ENCODE measurements around the gene NAV3.

Gene NAV3

DNA sequence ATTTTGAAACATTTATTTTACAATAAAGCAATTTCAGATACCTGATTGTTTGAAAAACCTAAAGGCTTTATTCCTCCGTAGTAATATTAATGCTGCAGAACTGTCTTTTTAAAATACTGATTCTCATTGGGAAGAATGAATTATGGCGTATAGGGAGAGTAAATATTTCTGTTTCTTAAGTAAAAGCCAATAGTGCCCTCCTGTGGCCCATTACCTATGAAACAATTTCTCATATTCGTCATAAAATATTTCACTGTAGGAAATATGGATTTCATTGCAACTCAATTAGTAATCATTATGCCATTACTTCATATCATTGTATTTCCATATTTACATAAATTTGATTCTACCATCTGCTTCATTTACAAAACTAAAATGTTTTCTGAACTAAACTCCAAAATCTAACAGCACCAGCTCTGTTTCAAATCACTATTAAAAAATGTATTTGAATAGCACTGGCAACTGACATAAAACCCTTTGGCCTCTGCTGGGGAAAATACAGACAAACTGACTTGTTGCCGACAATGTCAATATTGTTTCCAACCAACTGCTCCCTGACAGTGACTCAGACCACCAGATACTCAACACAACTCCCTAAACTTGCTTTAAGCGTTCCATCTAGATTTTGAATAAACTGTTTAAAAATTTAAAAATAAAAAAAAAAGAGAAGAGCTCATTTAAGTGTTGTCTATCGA is 290.3 kb downstream of the NAV3 start:
- DNase-seq, result peak; percentile 48

DNA sequence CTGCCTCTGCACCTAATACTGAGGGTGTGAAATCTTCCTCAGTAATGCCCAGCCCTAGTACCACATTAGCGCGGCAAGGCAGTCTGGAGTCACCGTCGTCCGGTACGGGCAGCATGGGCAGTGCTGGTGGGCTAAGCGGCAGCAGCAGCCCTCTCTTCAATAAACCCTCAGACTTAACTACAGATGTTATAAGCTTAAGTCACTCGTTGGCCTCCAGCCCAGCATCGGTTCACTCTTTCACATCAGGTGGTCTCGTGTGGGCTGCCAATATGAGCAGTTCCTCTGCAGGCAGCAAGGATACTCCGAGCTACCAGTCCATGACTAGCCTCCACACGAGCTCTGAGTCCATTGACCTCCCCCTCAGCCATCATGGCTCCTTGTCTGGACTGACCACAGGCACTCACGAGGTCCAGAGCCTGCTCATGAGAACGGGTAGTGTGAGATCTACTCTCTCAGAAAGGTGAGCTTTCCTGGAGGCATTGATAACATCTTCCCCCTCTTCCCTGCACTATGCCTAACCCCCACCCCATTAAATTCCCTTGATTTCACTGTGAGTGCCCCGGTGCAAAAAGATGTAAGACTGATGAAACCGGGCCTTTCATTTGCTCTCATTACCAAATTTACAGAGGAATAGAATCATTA is 291.4 kb downstream of the NAV3 start:
- no peak for DNase-seq

DNA sequence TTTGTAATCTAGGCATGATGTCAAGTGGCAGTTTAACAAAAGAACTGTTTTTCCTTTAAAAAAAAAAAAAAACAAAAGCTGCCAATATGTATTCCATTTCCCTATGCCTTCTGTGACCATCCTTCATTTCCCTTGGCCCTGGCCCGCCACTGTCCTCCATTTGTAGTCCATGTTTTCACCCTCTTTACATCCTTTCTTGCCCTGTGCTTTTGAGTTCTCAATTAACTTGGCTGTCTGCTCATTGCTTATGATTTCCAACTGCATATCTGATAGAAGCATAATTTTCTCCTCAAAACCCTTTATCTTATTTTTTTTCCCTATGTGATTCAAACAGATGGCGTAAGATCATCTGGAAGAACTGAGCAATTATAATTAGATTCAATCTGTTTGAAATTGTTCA is 297.5 kb downstream of the NAV3 start:
- no peak for DNase-seq

- no peak for DNase-seq
These were observed 313.0 kb downstream of the NAV3 start for GRCh38 chr12:78143717-78144116.

DNA sequence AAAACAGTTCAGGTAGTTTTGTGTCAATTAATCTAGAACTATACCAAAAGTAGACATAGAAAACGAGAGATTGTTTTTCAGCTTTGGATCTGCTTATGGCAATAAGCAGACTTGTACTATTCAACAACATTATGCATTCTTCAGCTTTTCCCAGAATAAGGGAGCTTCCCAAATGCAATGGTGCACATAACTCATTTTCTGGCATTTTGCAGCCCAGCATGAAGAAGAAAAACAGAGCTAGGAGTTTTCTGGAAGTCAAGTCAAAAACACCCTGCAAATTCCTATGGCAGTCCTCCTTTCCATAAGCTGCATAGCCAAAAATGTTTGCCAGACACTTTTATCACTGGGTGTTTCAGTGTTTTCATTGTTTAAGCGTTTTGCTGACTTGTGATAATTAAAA is 314.7 kb downstream of the NAV3 start:
- DNase-seq, result no peak

GRCh38 chr12:78146365-78146772 is 315.7 kb downstream of the NAV3 start:
- peak; percentile 39 for DNase-seq

GRCh38 chr12:78149459-78149858 is 318.8 kb downstream of the NAV3 start:
- no peak for DNase-seq

- DNase-seq, result no peak
These were observed 324.9 kb downstream of the NAV3 start for GRCh38 chr12:78155546-78155945.

GRCh38 chr12:78156751-78157150 is 326.1 kb downstream of the NAV3 start:
- no peak for DNase-seq

DNA sequence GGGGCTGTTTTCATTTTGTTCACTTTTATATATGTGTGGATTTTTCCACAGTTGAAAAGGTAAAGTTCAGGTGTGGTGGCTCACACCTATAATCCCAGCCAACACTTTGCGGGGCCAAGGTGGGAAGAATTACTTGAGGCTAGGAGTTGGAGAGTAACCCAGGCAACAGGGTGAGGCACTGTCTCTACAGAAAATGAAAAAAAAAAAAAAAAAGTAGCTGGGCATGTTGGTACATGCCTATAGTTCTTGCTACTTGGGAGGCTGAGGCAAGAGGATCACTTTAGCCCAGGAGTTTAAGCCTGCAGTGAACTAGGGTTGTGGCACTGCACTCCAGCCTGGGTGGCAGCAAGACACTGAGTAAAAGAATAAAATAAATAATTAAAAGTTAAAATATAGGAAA is 326.5 kb downstream of the NAV3 start:
- no peak for DNase-seq

DNA sequence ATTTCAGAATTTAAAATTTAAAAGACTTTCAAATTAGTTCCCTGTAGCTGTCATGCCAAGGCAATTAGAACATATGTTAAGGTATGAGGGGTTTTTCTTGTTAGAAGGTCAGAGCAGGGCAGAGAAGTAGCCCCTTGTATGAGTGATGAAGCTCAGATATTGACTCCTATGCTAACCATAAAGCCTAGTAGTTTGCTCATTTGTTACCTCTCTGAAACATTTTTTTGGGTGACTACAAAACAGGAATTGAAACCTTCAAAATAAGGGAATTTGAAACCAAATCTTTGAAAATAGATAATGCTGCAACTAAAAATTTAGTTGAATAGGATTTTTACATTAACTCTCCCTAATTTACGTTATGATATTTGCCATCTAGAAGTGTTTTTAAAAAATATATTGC is 333.5 kb downstream of the NAV3 start:
- peak; percentile 64 for DNase-seq

DNA sequence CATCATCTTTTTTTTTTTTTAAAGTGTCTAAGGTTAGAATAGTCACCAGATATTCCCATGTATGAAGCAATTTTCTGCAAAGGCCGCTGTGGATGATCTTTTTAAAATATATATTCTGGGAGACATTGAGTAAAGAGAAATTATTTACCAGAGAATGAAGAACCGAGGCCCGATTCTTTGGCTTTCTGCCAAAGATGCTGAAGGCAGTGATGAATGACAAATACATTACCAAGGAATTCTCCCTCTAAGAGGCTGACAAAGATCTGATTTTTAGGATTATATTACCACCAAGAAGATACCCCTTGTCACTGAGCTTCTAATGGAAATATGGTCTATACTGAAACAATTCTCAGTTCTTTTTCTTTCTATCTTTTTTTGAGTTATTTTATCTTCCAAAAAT is 336.8 kb downstream of the NAV3 start:
- DNase-seq, result no peak

GRCh38 chr12:78171061-78171460 is 340.4 kb downstream of the NAV3 start:
- DNase-seq, result no peak

DNA sequence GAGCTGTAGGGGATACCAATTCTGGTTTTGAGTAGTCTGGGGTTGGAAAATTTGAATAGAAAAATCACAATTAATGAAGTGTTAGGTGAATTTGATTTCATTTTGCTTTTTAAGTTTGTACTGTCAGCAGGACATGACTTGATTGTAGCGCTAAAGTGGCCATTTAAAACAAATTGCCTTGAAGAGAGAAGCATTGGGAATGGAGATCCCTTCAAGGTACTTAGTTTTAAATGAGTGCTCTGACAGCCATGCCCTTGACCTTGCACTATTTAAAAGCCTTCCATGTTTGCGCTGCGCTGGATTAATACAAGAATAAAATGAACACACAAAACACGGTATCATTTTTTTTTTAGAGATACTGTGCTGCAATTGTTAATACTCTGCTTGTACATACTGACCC is 345.9 kb downstream of the NAV3 start:
- DNase-seq, result no peak

GRCh38 chr12:78177298-78177697 is 346.6 kb downstream of the NAV3 start:
- no peak for DNase-seq

GRCh38 chr12:78179346-78179745 is 348.7 kb downstream of the NAV3 start:
- no peak for DNase-seq

DNA sequence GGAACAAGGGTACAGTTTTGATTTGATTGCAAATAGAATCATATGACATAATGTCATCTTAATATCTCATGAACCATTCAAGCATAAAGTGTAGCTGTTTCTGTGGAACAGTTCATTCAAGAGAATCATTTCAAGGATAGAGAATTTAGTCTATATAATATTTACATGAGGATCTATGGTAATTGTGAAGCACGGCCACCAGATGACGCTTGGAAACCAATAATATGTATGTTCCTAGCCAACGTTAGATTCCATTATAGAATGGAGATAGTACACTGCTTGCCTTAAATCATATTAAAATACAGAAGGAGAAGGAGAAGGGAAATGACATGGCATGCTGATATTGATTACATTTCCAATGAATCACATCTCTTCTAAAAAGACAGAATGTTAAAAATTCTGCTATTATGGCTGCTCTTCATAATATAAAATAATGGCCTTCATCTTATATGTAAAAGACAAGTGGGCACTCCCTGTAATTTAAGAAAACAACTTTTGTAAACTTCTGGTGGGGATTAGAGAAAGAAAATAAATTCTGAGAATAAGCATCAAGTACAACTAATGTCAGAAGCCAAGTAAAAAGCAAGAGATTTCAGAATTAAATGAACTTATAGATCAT is 351.0 kb downstream of the NAV3 start:
- no peak for DNase-seq

- DNase-seq, result no peak
These were observed 353.1 kb downstream of the NAV3 start for GRCh38 chr12:78183824-78184223.

GRCh38 chr12:78185109-78185508 is 354.4 kb downstream of the NAV3 start:
- no peak for DNase-seq

GRCh38 chr12:78185651-78186050 is 355.0 kb downstream of the NAV3 start:
- no peak for DNase-seq

GRCh38 chr12:78186670-78187069 is 356.0 kb downstream of the NAV3 start:
- DNase-seq, result no peak

DNA sequence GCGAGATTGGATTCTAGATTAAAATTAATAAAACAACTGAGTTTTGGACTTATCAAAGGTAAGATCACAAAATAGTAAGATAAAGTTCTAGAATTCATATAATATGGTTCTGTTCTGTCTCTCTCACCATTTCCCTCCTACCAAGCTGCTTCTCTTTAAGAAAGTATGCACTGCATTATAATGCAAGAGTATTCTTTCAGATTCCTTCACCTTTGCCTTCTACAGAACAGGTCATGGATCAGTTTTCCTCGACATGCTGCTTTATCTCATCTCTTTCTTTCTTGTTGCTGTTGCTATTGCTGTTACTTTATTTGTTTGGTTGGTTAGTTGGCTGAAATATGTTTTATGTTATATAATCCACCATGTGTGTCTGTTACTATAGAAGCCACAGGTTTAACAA is 357.0 kb downstream of the NAV3 start:
- no peak for DNase-seq

GRCh38 chr12:78189656-78190055 is 359.0 kb downstream of the NAV3 start:
- DNase-seq, result no peak

GRCh38 chr12:78191611-78192010 is 360.9 kb downstream of the NAV3 start:
- no peak for DNase-seq

DNA sequence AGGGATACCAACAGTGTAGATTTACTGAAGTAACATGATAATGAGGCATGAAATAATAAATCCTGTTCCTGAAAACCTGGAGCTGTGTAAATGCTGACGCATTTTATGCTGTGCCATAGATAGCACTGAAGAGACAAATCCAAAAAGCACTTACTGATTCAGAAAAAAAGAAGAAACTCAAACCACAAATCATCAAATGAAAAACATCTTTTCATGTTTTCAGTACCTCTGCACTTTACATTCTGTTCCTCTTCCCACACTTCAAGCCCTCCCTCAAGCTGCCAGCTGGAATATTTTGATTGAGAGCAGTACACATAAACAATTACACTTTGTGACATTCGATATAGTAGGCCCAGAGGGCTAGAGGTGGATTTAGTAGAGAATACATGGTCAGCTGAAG is 362.3 kb downstream of the NAV3 start:
- DNase-seq, result no peak
